CD4-positive, alpha-beta T cell treated with Interleukin-15 for 1 hour (primary cell): Measurements from ENCODE around the gene ANKRD17.

Experiments used
- DNase-seq: peaks from one replicate; pipeline ENCODE4 v3.0.0-alpha.2; 2020

ANKRD17 gene

DNA sequence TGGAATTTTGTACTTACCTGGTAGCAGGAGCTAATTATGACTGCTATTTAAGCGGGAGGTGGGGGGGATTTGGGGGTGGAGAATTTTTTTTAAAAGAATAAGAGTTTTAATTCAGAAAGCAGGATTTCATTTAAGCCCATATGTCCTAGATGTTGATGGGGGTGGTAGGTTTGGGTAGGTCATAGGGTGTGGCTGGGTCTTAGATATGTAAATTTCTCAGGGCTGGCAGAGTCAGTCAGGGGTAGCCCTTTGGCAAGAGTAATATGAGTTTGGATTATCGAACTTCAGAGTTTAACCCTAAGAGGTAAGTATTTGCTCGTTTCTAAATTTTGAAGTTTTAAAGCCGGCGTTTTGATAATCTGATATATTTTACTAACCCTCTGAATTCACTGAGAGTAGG lies 153.9 kb downstream of the ANKRD17 start:
- DNase-seq: no peak

DNA sequence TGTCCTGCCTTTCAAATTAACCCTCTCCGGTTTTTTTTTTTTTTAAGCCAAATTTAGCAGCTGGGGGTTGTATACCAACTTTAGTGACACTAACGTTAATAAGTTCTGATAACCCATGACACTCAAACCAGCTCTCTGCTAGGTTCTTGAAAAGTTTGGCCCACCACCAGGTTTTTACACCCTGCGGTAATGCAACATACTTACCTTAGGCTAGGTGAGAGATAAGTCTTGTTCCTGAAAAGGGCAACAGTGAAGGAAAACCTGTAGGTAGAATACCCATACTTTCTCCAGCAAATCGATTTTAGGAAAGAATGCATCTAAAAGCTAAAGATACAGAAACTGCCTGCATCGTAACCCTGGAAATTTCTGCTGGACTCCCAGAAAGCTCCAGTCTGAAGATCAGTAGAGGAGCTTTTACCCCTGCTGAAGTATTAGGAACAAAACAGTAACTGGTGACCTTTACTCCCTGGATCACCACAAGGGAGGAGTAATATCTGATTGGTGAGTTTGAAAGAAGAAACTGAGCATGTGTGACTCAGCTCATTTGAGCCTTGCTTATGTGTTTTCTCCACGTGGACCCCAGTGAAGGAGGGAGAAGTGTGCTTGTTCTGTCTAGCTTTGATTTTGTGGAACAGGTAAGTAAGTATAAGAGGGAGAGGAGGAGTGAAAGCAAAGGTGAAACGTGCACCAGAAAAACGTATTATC lies 154.6 kb downstream of the ANKRD17 start:
- no peak for DNase-seq

DNA sequence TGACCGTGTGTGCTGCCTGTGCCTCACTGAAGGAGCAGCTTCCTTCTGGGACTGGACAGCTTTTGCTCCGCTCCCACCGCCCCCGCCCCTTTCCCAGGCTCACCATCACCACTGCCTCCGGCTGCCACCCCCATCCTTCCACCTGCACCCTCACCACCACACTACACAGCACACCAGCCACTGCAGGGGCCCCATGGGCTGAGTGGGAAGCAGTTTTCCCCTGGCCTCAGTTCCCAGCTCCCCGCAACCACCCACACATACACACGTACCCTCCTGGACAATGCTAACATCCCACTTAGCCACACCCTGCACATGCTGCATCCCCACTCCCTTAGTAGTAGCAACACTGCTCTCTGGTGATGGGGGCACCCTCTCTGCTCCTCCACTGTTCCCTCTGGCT lies 159.5 kb downstream of the ANKRD17 start:
- DNase-seq: no peak

DNA sequence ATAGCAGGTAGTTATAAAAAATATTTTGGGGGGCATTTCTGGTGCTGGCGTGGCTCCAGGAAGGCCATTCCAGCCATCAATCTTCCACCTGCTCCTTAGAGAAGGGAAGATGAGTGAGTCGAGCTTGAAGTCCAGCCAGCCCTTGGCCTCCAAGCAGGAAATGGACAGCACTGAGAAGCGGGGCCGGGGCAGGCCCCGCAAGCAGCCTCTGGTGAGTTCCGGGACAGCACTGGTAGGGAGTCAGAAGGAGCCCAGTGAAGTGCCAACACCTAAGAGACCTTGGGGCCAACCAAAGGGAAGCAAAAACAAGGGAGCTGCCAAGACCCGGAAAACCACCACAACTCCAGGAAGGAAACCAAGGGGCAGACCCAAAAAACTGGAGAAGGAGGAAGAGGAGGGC lies 159.9 kb downstream of the ANKRD17 start:
- DNase-seq: no peak

DNA sequence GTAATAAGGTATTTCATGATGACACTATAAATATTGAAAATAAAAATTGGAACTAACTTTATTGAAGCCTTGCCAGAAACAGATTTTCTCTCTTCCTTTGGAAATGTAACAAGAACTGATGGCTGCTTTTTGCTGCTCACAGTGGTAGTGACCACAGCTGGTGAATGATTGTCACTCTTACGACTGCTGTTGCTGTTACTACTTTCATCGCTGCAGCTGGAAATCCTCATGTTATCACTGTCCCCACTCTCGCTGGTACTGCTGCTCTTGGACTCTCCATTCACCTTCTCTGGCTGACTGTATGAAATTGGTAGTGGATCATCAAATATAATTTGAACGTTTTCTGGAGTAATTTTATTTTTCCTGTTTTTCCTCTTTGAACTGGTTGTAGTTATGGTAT lies 160.6 kb downstream of the ANKRD17 start:
- DNase-seq: no peak

DNA sequence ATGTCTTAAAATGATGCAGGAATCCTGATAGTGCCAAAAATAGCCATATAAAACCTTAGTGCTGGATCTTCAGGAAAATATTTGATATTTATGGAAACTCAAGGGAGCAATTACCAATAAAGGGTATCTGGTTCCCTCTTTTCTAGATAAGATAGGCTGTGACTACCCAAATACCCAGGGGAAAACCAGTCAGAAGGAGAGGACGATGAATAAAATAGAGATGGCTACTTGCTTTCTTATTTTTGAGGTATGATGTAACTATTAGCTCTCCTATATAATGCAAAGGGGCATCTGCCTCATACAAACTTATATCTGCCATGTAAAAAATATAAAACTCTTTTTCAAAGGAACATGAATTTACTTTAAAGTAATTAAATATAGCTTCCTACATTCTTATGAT lies 165.7 kb downstream of the ANKRD17 start:
- no peak for DNase-seq

DNA sequence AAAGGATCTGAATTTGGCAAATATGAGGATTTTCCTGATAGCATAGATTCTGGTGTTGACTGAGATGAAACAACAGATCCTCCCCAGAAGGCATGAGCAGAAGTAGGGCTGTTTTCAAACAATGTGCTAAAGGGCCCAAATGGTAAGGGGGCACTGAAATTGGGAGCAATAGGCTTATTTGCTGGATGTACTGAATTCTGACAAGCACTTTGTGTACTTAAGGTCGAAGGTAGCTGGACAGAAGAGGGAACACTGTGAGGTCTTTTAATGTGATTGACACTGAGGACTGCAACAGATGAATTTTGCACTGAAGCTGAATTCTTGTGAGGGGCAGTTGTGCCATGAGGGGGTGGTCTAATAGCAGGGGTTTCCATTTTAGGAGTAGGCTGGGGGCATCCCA lies 167.9 kb downstream of the ANKRD17 start:
- no peak for DNase-seq

DNA sequence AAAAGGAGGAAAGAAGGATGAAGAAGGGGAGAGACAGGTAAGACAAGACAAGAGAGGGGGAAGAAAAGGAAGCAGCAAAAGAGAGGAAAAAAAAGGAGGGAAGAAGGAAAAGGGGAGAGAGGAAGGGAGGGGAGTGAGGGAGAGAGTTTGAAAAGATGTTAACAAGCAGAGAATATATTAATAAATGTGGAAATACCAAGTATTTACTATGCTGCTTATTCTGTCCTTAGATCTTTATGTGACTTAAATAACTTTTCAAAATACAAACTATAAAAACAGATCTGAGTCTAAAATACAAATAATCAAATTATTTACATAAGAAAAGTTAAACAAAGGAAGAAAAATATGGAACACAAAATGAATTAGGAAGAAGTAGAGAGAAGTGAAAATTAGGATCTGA lies 170.7 kb downstream of the ANKRD17 start:
- DNase-seq: no peak

DNA sequence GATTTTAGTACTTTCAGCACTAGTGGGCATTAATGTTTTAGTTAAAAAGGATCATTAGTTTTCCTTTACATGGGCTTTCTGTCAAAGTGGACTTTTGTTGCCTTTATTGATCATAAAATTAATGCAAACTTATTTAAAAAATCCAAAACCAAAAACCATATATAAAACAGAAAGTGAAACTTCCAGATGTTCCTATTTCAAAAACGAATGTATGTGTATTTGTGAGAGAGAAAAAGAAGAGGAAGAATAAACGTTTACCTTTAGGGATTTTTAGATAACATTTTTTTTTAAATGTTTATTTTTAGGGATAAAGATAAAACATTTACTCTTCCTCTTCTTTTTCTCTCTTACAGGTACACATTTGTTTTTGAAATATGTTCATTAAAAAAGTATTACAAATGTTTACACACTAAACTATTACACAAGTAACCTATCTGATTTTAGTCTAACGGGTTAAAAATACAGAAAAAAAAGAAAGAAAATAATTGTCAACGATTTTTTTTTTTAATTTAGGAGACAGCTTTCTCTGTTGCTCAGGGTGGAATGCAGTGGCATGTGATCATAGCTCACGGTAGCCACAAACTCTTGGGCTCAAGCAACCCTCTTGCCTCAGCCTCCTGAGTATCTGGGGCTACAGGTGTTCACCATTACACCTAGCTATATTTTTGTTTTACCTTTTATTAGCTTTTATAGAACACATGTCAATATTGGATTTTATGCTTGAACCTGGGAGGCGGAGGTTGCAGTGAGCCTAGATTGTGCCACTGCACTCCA lies 172.3 kb downstream of the ANKRD17 start:
- DNase-seq: no peak

DNA sequence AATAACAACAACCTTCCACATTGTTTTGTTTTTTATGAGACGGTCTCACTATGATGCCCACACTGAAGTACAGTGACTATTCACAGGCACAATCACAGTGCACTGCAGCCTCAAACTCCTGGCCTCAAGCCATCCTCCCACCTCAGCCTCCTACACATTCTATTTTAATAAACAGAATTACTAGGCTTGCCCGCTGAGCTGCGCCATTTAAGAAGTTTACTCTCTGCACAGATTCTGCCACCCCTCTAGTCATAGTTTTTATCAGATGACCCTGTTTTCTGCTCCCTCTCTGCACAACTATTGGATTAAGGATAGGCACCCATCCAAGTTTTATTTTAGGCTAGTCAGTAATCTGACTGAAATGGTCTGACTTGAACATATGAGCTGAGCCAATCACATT lies 177.8 kb downstream of the ANKRD17 start:
- no peak for DNase-seq

DNA sequence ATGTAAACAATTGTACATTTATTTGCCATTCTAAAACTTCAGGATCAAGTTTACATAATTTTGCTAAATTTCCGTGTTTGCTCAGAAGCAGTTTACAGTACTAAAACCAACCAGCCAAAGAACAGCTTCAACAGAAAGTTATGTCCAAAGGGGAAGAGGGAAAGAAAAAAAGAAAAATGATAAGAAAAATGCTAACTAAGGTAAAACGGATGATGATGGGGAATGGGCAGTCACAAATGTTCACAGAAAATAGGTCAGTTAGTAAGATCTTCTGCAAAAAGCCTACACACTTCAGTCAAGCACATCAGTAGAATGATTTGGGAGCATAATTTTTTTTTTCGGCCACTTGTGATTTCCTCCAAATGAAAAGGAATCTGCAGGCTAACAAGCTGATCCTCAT lies 182.8 kb downstream of the ANKRD17 start:
- DNase-seq: no peak

DNA sequence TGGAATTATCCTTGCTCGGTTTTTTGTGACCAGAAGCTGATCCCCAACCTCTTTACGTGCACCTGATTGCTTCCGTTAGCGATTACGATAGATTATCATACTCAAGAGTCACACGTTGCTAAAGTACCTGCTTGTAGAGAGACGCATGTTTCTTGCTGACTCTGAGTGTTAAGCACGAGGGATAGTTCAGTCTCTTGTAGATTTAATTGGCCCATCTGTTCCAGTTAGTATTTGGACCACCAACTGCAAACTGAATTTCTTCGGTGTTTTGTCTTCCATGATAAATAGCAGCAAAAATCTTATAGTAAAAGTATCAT lies 188.6 kb downstream of the ANKRD17 start:
- DNase-seq: no peak

DNA sequence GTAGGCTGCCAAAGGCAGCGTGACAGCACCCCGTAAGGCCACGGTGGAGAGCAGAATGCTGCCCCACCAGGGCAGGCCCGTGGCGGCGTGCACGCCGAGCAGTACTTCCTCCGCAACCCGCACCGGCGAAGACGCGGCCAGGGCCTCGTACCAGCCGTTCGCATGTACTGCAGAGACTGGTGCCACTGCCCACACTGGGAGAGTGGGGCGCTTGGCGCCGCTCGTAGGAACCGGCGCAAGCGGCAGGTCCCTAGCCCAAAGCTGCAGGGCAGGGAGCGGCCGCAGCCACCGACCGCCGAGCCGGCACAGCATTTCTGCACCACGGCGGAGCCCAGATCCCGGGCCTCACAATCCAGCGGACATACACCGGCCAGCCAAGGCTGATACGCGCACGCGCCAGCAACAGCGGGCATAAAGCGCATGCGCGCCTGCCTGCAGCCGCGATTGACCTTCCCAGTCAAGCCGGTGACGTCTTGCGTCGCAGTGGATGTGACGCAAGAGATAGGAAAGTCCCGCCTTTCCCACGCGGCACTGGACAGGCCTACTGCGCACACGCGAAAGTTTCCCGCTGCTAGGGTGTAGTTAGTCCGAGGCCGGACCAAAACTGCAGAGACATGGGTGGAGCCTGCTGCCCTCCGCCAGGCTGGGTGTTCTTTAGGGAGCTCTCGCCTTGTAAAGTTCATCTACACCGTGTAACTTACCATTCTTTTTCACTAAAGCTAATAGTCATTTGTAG lies 189.1 kb downstream of the ANKRD17 start, which contains the start of gene COX18:
TSS of gene COX18 (minus strand) at position 379 of the 736 bp plus-strand sequence. CDS start at position 312, 67 bp downstream.
- peak; percentile 98 for DNase-seq

DNA sequence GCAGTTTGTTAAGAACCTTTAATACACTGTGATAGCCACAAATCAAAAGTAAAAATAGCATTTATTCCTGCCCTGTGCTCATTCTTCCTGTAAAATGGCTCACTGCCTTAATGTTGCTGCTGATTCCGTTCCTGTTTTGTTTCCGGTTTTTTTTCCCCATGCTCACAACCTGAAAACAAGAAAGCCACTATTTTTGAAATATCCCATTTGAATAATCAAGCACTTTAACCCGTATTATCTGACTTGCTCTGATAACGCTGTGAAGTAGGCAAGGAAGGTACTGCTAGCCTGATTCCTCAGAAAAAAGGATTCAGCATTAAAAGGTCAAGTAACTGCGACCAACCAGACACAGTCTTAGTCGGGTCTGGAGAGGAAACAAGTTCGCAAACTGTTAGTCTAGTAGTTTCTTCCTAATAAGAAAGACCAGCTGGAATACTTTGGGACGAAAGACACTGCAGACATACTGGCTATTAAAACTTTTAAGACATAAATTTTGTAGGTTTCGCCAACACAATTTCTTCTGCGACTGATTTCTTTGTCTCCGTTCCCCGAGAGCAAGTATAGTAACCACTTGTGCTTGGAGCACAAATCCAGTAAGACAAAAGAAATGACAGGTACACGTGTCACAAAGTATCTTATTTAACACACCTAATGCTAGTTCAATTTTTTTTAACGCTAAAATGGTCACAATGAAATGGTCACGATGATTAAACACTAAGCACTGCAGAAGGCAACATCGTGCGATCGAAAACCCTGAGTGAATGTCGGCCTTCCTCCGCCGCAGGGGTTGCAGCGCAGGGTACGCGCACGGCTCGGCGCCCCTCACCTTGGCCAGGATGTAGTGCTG lies 189.9 kb downstream of the ANKRD17 start:
- DNase-seq: no peak

DNA sequence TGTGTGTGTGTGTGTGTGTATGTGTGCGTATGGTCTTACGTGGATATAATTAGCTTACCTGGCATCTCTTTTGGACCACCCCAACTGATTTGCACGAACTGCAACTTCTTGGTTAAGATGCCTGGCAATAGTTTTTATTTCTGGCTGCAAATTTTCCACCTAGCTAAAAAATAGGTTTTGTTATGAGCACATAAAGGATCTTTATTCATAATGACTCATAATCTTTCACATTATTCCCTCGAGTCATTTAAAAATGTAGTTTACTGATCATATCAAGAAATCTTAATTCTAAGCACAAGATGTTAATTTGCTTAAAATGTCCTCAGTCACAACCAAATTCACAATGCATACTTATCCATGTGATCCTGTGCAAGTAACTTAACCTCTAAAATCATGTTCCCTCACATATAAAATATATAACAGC lies 190.6 kb downstream of the ANKRD17 start:
- no peak for DNase-seq

DNA sequence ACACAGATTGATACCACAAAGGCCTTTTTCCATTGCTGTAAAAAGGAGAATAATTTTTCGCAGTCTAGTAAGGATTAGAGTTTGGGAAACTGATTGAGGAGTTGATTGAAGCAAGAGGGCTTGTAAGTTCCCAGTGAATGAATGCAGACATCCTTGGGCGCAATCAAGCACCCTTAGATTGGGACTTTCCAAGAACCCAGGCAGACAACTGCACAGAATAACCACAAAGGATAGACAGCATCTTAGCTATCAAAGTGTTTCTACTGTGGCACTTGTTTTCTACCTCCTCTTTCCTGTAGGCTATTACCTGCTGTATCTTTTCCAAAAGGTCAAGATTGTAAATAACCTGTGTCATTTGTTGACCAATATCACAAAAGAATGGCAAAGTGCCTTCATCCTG lies 191.7 kb downstream of the ANKRD17 start:
- DNase-seq: peak; percentile 41

DNA sequence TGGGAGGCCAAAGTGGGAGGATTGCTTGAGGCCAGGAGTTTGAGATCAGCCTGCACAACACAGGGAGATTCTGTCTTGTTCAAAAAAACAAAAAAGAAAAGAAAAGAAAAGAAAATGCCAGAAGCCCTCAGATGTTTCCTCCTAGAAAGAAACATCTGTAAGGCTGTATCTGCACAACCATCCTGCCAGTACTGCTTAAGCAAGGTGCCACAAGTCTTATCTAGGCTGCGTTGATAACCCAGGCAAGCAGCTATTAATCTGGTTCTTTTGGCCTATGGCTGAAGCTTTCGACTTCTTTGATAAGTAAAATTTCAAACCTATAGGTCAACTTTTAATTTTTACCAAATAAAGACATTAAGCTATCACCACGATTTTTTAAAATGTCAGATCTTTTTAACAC lies 192.2 kb downstream of the ANKRD17 start:
- no peak for DNase-seq

DNA sequence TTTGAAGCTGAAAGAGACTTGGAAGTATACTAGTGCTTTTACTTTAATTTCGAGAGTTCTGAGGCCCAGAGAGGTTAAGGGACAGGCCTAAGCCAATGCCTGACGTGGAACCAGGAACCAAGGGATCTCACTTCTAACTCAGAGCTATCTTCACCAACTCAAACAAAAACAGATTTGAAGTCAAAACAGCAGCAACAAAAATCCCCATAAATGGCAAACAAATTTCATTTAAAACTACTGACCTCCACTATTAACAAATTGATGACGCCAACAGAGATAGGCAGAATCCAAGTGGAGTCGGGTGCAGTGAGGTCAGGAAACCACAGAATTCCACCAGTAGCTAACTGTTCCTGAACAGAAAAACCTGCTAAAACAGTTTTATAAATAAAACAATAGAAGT lies 194.1 kb downstream of the ANKRD17 start:
- no peak for DNase-seq

DNA sequence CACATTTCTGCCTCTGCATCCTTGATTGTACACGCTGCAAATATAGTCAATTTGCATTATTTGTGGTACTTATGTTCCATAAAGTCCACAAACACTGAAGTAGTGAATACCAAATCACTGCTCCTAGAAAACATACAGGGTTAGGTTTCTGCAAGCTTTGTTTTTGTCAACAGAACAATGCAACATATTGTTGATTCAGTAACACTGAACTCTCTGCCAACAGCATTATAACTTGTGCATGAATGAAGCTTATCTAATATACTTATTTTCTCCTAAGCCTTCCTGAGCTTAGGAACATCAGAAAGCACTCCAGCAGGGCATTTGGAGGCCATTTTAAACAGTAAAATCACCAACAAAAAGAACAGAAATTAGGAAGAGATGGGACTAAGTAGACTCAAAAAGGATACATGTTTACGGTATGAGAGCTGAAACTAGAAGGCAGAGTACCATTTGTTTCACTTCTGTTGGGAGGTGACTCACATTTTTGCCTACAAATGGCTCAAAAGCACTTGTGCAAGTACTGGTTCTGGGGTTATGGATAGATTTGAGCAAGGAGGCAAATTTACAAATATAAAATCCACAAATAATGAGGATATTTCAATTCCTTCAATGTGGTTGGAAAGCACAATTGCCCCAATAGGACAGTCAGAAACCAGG lies 203.2 kb downstream of the ANKRD17 start:
- no peak for DNase-seq

DNA sequence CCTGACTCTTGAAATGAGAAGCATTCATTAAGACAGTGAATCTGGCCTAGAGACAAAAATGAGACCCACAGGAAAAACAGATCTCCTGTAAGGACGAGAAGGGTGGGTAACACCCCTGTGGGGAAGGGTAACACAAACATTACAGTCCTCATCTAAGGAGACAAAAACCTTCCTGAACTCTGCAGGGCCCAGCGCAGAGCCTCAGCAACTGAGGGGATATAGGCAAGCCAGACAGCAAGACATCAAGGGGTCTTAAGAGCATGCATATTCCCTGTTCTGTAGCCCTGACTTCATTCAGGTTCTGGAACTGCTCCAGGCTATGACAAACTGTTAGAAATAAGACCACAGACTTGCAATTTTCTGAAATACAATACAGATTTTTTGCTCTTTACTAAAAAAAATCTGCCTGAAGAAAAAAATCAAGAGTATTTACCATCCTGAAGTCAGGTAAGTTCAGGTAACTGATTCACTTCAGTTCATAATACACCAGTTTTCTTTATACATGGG lies 204.6 kb downstream of the ANKRD17 start:
- no peak for DNase-seq

DNA sequence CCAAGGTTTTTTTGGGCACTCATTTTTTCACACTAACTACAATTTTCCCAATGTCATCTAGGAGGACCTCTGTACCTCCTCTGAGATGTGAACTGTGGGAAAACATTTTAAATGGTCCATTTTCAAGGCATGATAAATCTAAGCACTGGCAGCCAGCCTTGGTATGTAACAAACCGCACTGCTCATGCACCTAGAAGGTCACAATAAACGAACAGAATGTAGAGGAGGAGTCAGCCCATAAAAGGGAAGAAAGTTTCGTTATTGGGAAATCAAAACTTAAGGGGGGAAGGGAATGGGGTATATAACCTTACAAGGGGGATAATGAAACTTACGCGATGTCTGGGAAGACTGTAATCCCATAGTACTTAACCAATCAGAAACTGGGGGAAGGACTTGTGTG lies 205.5 kb downstream of the ANKRD17 start:
- no peak for DNase-seq

DNA sequence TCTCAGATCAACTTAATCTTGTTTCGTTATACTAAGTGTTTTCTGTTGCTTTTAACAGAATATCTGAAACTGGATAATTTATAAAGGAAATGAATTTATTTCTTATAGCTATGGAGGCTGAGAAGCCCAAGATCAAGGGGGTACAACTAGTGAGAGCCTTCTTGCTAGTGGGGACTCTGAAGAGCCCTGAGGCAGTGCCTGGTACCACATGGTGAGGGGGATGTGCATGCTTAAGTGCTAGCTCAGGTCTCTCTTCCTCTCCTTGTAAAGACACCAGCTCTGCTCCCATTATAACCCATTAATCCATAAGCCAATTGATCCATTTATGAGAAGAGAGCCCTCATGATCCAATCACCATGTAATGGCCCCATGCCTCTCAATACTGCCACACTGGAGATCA lies 207.0 kb downstream of the ANKRD17 start:
- DNase-seq: no peak
